SK-N-SH (cell line): ENCODE data around the gene TSACC.

Source experiments
- POLR2AphosphoS5 ChIP-seq: IDR thresholded peaks from 2 replicates; pipeline ENCODE4 v1.6.1; 2012; ENCODE audit warnings: low read depth, low read length
- SIN3A ChIP-seq: IDR thresholded peaks from 2 replicates; pipeline ENCODE4 v1.6.1; 2012; ENCODE audit warnings: low read depth, mild to moderate bottlenecking, low read length, moderate library complexity, borderline replicate concordance
- TF ChIP-seq, protein P1 (sequence below): fragments of 200-600 bp; sonication (generic); IDR thresholded peaks from 2 replicates; pipeline ENCODE4 v1.6.1; 2017; ENCODE audit warnings: antibody characterized with exemption, mild to moderate bottlenecking, moderate library complexity

DNA sequence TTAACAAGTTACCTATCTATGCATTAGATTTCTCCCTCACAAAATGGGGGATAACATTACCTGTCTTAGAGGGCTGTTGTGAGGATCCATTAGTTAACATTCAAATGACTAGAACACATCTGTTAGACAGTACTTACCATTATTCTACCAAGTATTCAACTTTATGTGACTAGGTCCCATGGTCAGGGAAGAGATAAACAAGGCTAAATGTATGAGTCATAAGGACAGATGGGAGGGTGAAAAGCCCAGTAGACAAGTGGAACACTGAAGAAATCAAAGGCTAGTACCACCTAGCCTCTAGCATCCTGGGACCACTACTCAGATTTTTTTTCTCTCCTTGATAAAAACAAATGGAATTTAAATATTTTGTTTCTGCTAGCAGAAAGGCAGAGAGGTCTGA is 30.2 kb upstream of the TSACC start:
- TF ChIP-seq SIN3A (no peak), POLR2AphosphoS5 (no peak)
- TF ChIP-seq, protein P1, sequence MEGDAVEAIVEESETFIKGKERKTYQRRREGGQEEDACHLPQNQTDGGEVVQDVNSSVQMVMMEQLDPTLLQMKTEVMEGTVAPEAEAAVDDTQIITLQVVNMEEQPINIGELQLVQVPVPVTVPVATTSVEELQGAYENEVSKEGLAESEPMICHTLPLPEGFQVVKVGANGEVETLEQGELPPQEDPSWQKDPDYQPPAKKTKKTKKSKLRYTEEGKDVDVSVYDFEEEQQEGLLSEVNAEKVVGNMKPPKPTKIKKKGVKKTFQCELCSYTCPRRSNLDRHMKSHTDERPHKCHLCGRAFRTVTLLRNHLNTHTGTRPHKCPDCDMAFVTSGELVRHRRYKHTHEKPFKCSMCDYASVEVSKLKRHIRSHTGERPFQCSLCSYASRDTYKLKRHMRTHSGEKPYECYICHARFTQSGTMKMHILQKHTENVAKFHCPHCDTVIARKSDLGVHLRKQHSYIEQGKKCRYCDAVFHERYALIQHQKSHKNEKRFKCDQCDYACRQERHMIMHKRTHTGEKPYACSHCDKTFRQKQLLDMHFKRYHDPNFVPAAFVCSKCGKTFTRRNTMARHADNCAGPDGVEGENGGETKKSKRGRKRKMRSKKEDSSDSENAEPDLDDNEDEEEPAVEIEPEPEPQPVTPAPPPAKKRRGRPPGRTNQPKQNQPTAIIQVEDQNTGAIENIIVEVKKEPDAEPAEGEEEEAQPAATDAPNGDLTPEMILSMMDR, result no peak
